Measurements from ENCODE around the gene GATA3. TPM values are rescaled to one million over a fixed set of nuclear protein-coding genes. Genes with fewer than 3 reads are reported as not detected.

GATA3 gene
- total RNA-seq, 1 donor from 2014 or later, result not detected

GRCh38 chr10:8074881-8075280 lies 20.4 kb downstream of the GATA3 start:
- no peaks in the 10 kb centered on the region for H3K9me3 ChIP-seq
- no peaks in the 10 kb centered on the region for H3K27me3 ChIP-seq
- no peaks in the 10 kb centered on the region for H3K36me3 ChIP-seq
- intact Hi-C loops (cut with DNase I), result no loop called here
- no peak overlapping the region for H3K4me3 ChIP-seq
- H3K4me1 ChIP-seq, result no peaks in the 10 kb centered on the region
- H3K27ac ChIP-seq, result no peak overlapping the region
- DNase-seq (ENCODE audit: low spot score in 2 of 2), result no peak
- no peak for TF ChIP-seq CTCF (IDR thresholded peaks at IDR 0.05)

DNA sequence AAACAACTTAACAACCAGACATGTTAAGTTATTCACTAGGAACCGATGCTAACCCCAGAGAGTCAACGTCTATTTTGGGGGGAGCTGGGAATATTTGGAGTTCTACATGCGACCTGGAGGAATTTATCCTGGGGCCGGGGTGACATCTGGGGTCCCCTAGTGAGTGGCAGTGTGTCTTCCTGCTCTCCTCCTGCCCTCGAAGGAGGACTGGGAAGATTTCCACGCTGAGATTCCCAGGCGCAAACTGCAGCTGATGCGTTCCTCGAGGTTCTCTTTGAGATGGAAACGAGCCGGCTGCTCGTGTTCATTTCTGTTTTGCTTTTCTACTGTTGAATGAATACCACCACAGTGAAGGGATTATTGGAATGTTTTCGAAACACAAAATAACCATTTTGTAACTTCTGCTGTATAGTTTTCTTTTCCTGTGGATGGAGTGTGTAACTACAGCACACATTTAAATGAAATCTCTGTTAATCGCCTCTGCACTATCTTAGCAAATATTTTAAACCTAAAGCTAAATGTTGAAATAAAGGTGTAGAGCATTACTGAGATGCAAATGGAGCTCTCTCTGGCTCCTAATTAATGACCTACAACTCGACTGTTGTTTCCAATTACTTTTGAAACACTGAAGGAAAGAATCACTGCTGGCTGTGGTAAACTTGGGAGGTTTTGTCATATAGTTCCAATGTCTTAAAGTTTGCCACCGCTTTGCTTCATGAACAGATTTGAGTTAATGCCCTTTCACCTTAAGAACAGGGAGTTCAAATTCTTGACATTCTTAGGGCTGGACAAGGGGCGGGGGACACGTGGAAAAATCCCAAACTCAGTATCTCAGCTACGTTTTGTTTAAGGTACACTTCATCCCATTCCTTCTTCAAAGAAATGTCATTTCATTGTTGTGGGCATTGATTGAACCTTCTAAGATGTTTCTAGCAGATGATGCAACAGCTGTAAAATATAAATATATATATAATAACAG lies 21.1 kb downstream of the GATA3 start:
- intact Hi-C loops (cut with DNase I), result no loop called here
- no peaks in the 10 kb centered on the region for H3K27me3 ChIP-seq
- H3K4me1 ChIP-seq, result no peaks in the 10 kb centered on the region
- no peaks in the 10 kb centered on the region for H3K36me3 ChIP-seq
- no peak for TF ChIP-seq CTCF (IDR thresholded peaks at IDR 0.05)
- H3K9me3 ChIP-seq, result no peaks in the 10 kb centered on the region
- no peak for DNase-seq (ENCODE audit: low spot score in 2 of 2)
- H3K4me3 ChIP-seq, result no peak overlapping the region
- no peak overlapping the region for H3K27ac ChIP-seq

DNA sequence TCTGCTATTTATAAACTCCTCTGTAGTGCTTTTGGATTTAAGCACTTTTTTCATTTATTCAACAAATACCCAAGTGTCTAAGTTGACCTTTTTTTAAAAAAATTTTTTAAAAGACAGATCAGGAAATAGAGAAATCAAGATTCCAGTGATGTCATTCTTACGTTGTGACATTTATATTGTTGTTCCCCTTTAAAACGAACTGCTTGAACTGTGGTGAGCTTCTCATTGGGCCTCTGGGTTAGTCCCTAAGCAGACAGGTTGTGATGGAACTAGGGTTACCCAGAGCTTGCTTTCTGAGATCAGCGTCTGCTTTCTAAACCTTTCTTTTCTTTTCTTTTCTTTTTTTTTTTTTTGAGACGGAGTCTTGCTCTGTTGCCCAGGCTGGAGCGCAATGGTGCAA lies 22.4 kb downstream of the GATA3 start:
- no peak for DNase-seq (ENCODE audit: low spot score in 2 of 2)
- Histone ChIP-seq H3K27me3 (no peaks in the 10 kb centered on the region), H3K4me1 (no peaks in the 10 kb centered on the region), H3K27ac (no peak overlapping the region), H3K4me3 (no peak overlapping the region), H3K9me3 (no peaks in the 10 kb centered on the region), H3K36me3 (no peaks in the 10 kb centered on the region)
- TF ChIP-seq CTCF (IDR thresholded peaks at IDR 0.05), result no peak
- intact Hi-C loops (cut with DNase I), result no loop called here

- no peak overlapping the region for H3K27ac ChIP-seq
- DNase-seq (ENCODE audit: low spot score in 2 of 2), result no peak
- H3K4me1 ChIP-seq, result no peaks in the 10 kb centered on the region
- no peak overlapping the region for H3K4me3 ChIP-seq
- no peaks in the 10 kb centered on the region for H3K9me3 ChIP-seq
- H3K36me3 ChIP-seq, result no peaks in the 10 kb centered on the region
- no peak for TF ChIP-seq CTCF (IDR thresholded peaks at IDR 0.05)
- H3K27me3 ChIP-seq, result no peaks in the 10 kb centered on the region
- intact Hi-C loops (cut with DNase I), result no loop called here
Measured at GRCh38 chr10:8078027-8078426, 23.5 kb downstream of the GATA3 start.

DNA sequence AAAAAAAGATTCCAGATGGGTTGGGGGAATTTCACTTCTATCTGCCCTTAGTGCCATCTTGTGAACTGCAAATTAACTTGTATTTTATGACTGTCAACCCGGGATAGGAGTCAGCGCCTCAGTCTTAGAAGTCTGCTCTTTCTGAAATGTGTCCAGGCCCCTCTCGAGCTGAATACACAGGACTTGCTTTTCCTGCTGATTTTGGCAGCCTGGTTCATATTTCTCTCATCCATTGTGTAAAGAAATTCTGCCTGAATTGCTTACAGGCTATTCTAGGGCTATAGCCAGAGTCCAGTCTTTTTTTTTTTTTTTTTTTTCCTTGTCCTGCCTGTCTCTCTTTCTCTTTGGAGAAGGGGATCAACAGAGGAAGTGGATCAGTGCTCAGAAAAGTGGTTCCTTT lies 24.6 kb downstream of the GATA3 start:
- no peaks in the 10 kb centered on the region for H3K4me1 ChIP-seq
- no peaks in the 10 kb centered on the region for H3K27me3 ChIP-seq
- no peak overlapping the region for H3K27ac ChIP-seq
- H3K36me3 ChIP-seq, result no peaks in the 10 kb centered on the region
- no peaks in the 10 kb centered on the region for H3K9me3 ChIP-seq
- intact Hi-C loops (cut with DNase I), result no loop called here
- H3K4me3 ChIP-seq, result no peak overlapping the region
- TF ChIP-seq CTCF (IDR thresholded peaks at IDR 0.05), result no peak
- no peak for DNase-seq (ENCODE audit: low spot score in 2 of 2)

Measured in ascending aorta (tissue), 2 donors.